HepG2 (cell line): Measurements from ENCODE around the gene AXIN1. TPM values are rescaled to one million over a fixed set of nuclear protein-coding genes. Genes with fewer than 3 reads are reported as not detected.

Source experiments
- CCAR2 ChIP-seq: fragments of 200-400 bp; formaldehyde crosslinking; optimal IDR thresholded peaks from 2 replicates; pipeline ENCODE3; 2018; ENCODE audit warnings: low read depth, mild to moderate bottlenecking, low read length, moderate library complexity
- DMTF1 ChIP-seq: sonication (generic); formaldehyde crosslinking; IDR thresholded peaks from 2 replicates; pipeline ENCODE4 v1.4.0; 2020; ENCODE audit warnings: mild to moderate bottlenecking, missing genetic modification reagents
- HIC2 ChIP-seq: sonication (generic); formaldehyde crosslinking; IDR thresholded peaks from 2 replicates; pipeline ENCODE4 v1.9.0; 2022; ENCODE audit warnings: low read depth, missing genetic modification reagents
- RFX3 ChIP-seq: IDR thresholded peaks from 2 replicates; pipeline ENCODE4 v1.6.1; 2016; ENCODE audit warnings: missing biosample characterization, missing genetic modification reagents
- SALL1 ChIP-seq: sonication (generic); formaldehyde crosslinking; IDR thresholded peaks from 2 replicates; pipeline ENCODE4 v1.8.0; 2022; ENCODE audit warnings: mild to moderate bottlenecking, missing genetic modification reagents
- SRSF4 ChIP-seq: fragments of 200-400 bp; formaldehyde crosslinking; IDR thresholded peaks from one replicate; pipeline ENCODE4 v1.6.1; 2018; ENCODE audit warnings: mild to moderate bottlenecking, low read depth, low read length, moderate library complexity; ENCODE audit not compliant: poor library complexity, severe bottlenecking
- ZBTB46 ChIP-seq: sonication (generic); formaldehyde crosslinking; IDR thresholded peaks from 2 replicates; pipeline ENCODE4 v1.4.0; 2020; ENCODE audit warnings: mild to moderate bottlenecking, missing genetic modification reagents, borderline replicate concordance
- ZNF136 ChIP-seq: sonication (generic); formaldehyde crosslinking; IDR thresholded peaks from 2 replicates; pipeline ENCODE4 v1.8.1; 2022; ENCODE audit warnings: low read depth, mild to moderate bottlenecking, moderate library complexity, missing genetic modification reagents
- ZNF230 ChIP-seq: sonication (generic); formaldehyde crosslinking; IDR thresholded peaks from 2 replicates; pipeline ENCODE4 v1.4.0; 2020; ENCODE audit warnings: mild to moderate bottlenecking, missing genetic modification reagents
- ZNF260 ChIP-seq: sonication (generic); formaldehyde crosslinking; IDR thresholded peaks from 2 replicates; pipeline ENCODE4 v1.4.0; 2020; ENCODE audit warnings: missing genetic modification reagents, low read depth, mild to moderate bottlenecking, borderline replicate concordance
- ZNF292 ChIP-seq: sonication (generic); formaldehyde crosslinking; IDR thresholded peaks from 2 replicates; pipeline ENCODE4 v1.8.1; 2022; ENCODE audit warnings: mild to moderate bottlenecking, low read depth, missing genetic modification reagents, borderline replicate concordance
- ZNF382 ChIP-seq: sonication (generic); formaldehyde crosslinking; IDR thresholded peaks from 2 replicates; pipeline ENCODE4 v1.5.0; 2020; ENCODE audit warnings: missing genetic modification reagents, mild to moderate bottlenecking, borderline replicate concordance
- ZNF772 ChIP-seq: sonication (generic); formaldehyde crosslinking; IDR thresholded peaks from 2 replicates; pipeline ENCODE4 v1.5.0; 2020; ENCODE audit warnings: mild to moderate bottlenecking, missing genetic modification reagents
- polyA plus RNA-seq, 8 experiments: library from polyadenylated mRNA; depleted of rRNA in 3 of 8; stranded (reverse) in 7 of 8; unstranded in 1 of 8; fragments of >200 nt; fragmentation: Illumina TruSeq in 4 of 8; extraction: Trizol in 4 of 8; gene quantifications; 2 replicates each; pipeline versions ENCODE4 v1.2.1 to v1.2.3, GENCODE V29; 2011 to 2016; ENCODE audit warnings: low read depth in 4 of 8, missing spikeins in 1 of 8, mixed read lengths in 1 of 8; ENCODE audit not compliant: insufficient read depth in 1 of 8
- total RNA-seq, 5 experiments: library from RNA; depleted of rRNA; stranded (reverse); fragments of >200 nt; fragmentation: Illumina TruSeq; extraction: Trizol; gene quantifications; 2 replicates each; pipeline ENCODE4 v1.2.3, GENCODE V29; 2016; ENCODE audit warnings: low read depth in 1 of 5
- TF ChIP-seq, protein P1 (sequence below): sonication (generic); formaldehyde crosslinking; IDR thresholded peaks from 2 replicates; pipeline ENCODE4 v1.5.1; 2020; ENCODE audit warnings: mild to moderate bottlenecking, missing genetic modification reagents, moderate library complexity
- TF ChIP-seq, protein P2 (sequence below): sonication (generic); formaldehyde crosslinking; conservative IDR thresholded peaks from 2 replicates; pipeline ENCODE4 v1.8.0; 2022; ENCODE audit warnings: missing genetic modification reagents

The AXIN1 gene
- total and polyA plus RNA-seq, 2 of the 13 experiments (the other 11 are each of a cell fraction or from before 2014, with no cell fraction given): 24.0 to 26.0 TPM

- TF ChIP-seq DMTF1 (CRISPR knock-in tag): no peak
- 0 out of 2 replicates have a peak, but pooled peaks have one; percentile 32 for TF ChIP-seq ZNF230 (CRISPR knock-in tag)
- peak; percentile 20; the same call in 1 of the 2 replicates for TF ChIP-seq HIC2
- no peak for TF ChIP-seq ZNF292 (CRISPR knock-in tag)
- TF ChIP-seq, protein P1, sequence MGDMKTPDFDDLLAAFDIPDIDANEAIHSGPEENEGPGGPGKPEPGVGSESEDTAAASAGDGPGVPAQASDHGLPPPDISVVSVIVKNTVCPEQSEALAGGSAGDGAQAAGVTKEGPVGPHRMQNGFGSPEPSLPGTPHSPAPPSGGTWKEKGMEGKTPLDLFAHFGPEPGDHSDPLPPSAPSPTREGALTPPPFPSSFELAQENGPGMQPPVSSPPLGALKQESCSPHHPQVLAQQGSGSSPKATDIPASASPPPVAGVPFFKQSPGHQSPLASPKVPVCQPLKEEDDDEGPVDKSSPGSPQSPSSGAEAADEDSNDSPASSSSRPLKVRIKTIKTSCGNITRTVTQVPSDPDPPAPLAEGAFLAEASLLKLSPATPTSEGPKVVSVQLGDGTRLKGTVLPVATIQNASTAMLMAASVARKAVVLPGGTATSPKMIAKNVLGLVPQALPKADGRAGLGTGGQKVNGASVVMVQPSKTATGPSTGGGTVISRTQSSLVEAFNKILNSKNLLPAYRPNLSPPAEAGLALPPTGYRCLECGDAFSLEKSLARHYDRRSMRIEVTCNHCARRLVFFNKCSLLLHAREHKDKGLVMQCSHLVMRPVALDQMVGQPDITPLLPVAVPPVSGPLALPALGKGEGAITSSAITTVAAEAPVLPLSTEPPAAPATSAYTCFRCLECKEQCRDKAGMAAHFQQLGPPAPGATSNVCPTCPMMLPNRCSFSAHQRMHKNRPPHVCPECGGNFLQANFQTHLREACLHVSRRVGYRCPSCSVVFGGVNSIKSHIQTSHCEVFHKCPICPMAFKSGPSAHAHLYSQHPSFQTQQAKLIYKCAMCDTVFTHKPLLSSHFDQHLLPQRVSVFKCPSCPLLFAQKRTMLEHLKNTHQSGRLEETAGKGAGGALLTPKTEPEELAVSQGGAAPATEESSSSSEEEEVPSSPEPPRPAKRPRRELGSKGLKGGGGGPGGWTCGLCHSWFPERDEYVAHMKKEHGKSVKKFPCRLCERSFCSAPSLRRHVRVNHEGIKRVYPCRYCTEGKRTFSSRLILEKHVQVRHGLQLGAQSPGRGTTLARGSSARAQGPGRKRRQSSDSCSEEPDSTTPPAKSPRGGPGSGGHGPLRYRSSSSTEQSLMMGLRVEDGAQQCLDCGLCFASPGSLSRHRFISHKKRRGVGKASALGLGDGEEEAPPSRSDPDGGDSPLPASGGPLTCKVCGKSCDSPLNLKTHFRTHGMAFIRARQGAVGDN (CRISPR knock-in tag): peak; percentile 84
- TF ChIP-seq, protein P2, sequence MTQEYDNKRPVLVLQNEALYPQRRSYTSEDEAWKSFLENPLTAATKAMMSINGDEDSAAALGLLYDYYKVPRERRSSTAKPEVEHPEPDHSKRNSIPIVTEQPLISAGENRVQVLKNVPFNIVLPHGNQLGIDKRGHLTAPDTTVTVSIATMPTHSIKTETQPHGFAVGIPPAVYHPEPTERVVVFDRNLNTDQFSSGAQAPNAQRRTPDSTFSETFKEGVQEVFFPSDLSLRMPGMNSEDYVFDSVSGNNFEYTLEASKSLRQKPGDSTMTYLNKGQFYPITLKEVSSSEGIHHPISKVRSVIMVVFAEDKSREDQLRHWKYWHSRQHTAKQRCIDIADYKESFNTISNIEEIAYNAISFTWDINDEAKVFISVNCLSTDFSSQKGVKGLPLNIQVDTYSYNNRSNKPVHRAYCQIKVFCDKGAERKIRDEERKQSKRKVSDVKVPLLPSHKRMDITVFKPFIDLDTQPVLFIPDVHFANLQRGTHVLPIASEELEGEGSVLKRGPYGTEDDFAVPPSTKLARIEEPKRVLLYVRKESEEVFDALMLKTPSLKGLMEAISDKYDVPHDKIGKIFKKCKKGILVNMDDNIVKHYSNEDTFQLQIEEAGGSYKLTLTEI (CRISPR knock-in tag): no peak
- TF ChIP-seq SRSF4: no peak
- TF ChIP-seq ZNF260 (CRISPR knock-in tag): no peak
- TF ChIP-seq SALL1 (CRISPR knock-in tag): peak; percentile 7; the same call in 1 of the 2 replicates
- no peak for TF ChIP-seq ZNF382 (CRISPR knock-in tag)
- TF ChIP-seq RFX3 (CRISPR knock-in tag): no peak
- TF ChIP-seq CCAR2: no peak
- no peak for TF ChIP-seq ZNF136 (CRISPR knock-in tag)
- 0 out of 2 replicates have a peak, but pooled peaks have one; percentile 46 for TF ChIP-seq ZNF772 (CRISPR knock-in tag)
- TF ChIP-seq ZBTB46 (CRISPR knock-in tag): no peak
Observed at GRCh38 chr16:363110-363765, 10.7 kb upstream of the AXIN1 start (continued).
